NCI-H1092 (cell line): ENCODE measurements around the gene RASGRF2.
"Not testable (repeated sequence)": the region's sequence is repeated elsewhere in the genome, so short reads cannot be mapped to it uniquely, and the experiment has no call there.

Experiments
- DNase-seq: peaks from one replicate; lab custom pipeline; 2025; lab: John Stamatoyannopoulos, UW

The RASGRF2 gene

GRCh38 chr5:81020478-81021167, 60.5 kb downstream of the RASGRF2 start:
- no peak for DNase-seq

DNA sequence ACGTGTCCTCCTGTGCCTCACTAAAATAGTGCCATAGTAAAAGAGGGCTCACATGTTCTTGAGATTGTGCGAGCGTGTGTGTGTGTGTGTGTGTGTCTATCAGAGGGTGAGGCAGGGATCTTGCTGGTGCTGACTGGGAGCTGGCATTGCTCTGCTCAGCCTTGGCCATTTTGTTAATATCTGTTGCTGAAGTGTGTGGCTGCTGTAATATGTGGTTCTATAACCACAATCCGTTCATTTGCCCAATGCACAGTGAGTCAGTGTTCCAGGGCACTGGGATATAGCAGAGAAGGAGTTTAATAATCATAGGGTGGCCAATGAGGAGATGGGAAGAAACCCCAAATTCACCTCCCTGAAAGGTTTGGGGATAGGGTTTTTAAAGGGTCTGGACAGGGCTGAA, 61.3 kb downstream of the RASGRF2 start:
- no peak for DNase-seq

GRCh38 chr5:81021951-81022687, 62.0 kb downstream of the RASGRF2 start:
- DNase-seq: no peak

GRCh38 chr5:81022688-81023084, 62.5 kb downstream of the RASGRF2 start:
- DNase-seq: no peak

DNA sequence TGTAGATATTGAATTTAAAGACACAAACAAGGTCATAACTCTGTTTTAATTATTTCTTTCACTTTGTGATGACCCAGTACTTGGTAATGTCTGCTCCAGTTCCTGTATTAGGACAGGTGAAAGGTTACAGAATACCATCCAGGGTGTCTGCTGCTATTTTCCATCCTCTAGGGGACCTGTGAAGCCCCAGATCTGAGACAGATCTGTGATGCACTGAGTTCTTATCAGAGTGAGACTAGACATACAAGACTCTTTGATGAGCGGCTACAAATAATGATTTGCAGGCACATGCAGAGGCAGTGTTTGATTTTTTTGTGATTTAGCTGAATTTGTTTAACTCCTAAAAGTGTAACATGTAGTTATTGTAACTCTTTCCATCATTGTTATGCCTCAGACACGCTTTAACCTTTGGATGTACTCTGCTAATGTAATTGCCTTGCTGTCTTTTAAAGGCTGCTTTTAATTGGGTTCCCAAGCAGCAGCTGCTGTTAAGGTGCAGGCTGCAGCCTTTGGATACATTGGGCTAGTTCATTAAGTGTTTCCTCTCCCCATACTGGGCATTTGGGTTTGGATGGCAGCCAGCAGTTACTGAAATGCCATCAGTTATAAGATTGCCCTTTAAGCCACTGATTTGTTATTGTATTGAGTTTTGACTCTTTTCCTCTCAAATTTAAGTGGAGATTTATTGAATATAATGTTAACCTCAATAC, 63.3 kb downstream of the RASGRF2 start:
- DNase-seq: no peak

GRCh38 chr5:81027481-81028058, 67.4 kb downstream of the RASGRF2 start:
- DNase-seq: no peak

GRCh38 chr5:81028888-81029287, 68.7 kb downstream of the RASGRF2 start:
- DNase-seq: not testable (repeated sequence)

GRCh38 chr5:81029736-81030135, 69.6 kb downstream of the RASGRF2 start:
- not testable (repeated sequence) for DNase-seq

GRCh38 chr5:81030236-81031034, 70.3 kb downstream of the RASGRF2 start:
- DNase-seq: not testable (repeated sequence)

- DNase-seq: no peak
Observed at GRCh38 chr5:81035522-81035921, 75.4 kb downstream of the RASGRF2 start.

- no peak for DNase-seq
Observed at GRCh38 chr5:81038495-81038894, 78.3 kb downstream of the RASGRF2 start.

DNA sequence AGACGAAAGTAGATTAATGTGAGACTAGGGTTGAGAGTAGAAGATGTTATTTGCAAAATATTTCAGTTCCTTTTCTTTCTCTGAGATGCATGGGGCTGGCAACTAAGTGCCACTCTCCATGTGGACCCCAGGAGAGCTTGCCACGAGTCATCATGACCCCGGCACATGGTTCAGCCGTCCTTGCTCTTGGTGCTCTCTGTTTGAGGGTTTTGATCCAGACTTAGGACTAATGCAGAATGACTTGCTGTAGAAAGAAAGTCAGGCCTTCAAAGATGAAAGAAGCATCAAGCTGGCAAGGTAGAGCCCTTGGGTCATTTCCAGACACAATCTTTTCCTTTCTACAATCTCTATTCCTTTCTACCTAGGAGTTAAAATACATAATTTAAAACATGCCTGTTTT, 84.7 kb downstream of the RASGRF2 start:
- DNase-seq: no peak

DNA sequence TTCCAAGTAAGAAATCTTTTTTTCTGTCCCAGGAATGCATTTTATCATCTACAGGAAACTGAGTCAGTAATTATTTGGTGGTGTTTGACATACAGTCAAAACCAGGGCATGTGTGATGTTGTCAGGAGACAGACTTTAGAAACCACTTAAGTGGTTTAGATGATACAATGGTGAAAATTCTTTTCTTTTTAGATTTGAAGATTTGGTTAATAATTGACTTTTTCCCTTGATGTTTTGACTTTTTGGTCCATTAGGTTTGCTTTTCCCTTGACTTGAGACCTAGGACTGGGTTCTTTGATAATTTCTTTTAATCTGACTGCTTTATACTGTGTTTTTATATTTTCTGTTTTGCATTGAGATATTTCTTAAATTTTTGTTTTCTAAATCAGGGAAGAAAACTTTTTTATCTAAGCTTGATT, 85.2 kb downstream of the RASGRF2 start:
- DNase-seq: no peak

- DNase-seq: no peak
Observed at GRCh38 chr5:81046041-81046440, 85.9 kb downstream of the RASGRF2 start.

DNA sequence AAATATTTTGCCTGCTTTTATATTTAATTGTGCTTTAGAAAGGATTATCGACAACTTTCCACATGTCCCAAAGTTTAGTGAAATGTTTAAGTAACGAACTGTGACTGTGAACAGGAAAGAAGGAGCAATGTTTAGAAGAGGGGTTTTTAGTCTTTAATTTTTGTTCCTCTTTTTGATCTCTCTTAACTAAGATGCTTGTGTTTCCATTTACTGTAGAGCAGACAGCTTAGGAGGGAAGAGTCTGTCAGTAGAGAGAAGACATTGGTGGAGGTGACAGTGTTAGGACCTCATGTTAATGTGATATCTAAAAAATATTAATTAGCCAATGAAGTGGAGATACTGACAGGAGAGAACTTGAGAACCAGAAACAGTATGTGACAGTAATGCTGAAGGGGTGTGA, 92.2 kb downstream of the RASGRF2 start:
- no peak for DNase-seq

GRCh38 chr5:81053282-81053681, 93.1 kb downstream of the RASGRF2 start:
- not testable (repeated sequence) for DNase-seq

GRCh38 chr5:81058121-81058520, 98.0 kb downstream of the RASGRF2 start:
- no peak for DNase-seq

DNA sequence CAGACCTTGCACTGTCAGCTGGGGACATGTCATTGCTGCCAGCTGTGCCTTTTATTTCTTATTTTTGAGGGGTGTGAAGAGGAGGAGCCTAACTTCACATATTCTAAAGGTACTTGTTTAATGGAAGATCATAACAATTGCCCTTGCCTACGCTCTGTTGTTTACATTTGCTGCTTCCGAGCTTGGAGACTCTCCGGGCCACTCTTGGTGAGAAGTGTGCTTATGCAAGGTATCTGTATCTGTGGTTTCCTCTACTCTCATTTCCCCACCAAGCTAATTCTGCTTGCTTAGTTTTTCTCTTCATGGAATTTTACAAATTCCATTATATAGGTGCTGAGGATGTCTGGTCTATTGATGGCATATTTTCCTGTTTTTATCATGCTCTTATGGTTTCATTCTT, 105.3 kb downstream of the RASGRF2 start:
- no peak for DNase-seq

GRCh38 chr5:81066102-81066501, 105.9 kb downstream of the RASGRF2 start:
- no peak for DNase-seq

DNA sequence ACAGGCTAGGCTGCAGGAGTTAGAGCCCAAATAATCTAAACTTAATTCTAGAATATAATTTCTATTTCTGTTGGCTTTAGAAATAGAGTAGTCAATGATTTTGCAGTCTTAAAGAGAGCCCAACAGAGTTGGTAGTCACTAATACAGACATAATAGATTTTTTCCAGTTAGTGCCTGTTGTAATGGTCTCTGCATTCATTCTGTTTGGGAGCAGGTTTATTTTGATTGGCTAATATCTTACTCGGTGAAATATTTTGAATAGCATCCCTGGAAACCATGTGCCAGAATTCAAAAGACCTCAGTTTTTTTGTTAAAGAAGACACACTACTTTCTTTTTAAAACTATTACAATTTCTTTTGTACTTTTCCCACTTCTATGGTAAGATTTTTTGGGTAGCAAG, 107.2 kb downstream of the RASGRF2 start:
- no peak for DNase-seq

- no peak for DNase-seq
Observed at GRCh38 chr5:81068063-81068462, 107.9 kb downstream of the RASGRF2 start.

- no peak for DNase-seq
Observed at GRCh38 chr5:81068635-81069034, 108.5 kb downstream of the RASGRF2 start.
